GM21825 (cell line): ENCODE measurements around the gene MUC3A.

Experiments
- ATAC-seq: cut with Tn5 transposase; IDR thresholded peaks from one replicate; pipeline ENCODE4 v1.9.1; 2021; ENCODE audit warnings: mild to moderate bottlenecking, moderate library complexity; ENCODE audit not compliant: unreplicated experiment

MUC3A gene

DNA sequence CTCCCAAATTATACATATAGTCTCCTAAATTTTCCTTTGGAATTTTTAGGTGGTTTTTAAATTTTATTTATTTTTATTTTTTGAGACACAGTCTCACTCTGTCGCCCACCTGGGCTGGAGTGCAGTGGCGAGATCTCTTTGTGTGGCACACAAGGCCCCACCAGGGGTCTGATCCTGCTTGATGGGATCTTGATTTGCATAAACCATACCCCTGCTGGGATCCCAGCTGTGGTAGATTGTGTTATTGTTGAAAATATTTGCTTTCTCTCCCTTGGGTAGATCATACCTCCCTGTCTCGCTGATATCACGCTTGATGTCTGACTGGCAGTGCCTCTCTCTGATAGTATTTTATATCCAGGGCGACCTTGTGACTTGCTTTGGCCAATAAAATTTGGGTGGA is 5.6 kb upstream of the MUC3A start:
- ATAC-seq = no peak

DNA sequence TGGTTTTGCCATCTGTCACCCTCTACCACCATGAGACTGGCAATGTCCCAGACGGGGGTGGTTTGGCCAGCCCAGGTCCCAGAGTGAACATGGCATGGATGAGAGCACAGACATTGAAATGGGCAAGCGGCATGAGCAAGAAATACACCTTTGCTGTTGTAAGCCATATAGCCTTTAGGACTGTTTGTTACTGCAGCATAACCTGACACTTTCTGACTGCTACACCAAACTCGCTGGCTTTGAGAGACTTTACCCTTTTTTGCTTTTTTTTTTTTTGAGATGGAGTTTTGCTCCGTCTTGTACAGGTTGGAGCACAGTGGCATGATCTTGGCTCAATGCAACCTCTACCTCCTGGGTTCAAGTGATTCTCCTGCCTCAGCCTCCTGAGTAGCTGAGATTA is 5.2 kb upstream of the MUC3A start:
- ATAC-seq = no peak

DNA sequence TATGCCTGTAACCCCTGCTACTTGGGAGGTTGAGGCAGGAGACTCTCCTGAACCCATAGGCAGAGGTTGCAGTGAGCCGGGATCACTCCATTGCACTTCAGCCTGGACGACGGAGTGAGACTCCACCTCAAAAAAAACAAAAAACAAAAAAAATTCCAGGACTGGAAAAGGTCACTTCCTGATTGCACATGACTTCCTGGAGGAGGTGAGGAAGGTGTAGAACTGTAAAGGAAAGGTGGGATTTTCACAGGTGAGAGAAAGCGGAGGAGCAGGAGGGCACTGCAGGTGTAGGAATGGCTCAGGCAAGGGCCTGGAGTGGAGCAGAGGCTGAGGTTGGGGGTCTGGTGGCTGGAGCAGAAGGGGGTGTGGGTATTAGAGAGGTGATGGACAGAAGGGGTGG is 3.2 kb upstream of the MUC3A start:
- no peak for ATAC-seq

DNA sequence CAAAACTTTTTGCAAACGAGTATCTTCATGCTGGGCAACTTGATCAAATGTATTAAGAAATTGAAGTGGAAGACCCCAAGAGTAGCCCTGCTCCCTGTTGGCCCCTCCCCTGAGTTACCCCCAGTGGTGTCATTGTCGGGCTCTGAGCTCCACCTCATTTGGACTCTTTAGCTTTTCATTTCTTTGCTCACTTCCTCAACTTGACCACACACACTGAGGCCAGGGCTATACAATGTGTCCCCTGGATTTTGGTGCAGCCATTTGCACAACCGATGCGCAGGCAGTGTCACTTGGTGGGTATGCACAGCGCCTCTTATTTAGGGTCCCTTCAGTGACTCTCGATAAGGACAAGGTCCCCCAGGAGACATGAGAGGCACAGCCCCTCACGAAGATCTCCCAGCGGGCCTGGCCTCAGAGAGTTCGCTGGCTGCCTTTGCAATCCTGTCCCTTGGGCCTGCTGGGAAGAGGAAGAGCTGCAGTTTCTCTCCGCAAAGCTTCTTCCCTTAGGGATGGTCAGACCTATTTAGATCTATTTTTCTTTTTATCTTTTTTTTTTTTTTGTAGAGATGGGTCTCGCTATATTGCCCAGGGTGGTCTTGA is 2.5 kb upstream of the MUC3A start:
- ATAC-seq = no peak

DNA sequence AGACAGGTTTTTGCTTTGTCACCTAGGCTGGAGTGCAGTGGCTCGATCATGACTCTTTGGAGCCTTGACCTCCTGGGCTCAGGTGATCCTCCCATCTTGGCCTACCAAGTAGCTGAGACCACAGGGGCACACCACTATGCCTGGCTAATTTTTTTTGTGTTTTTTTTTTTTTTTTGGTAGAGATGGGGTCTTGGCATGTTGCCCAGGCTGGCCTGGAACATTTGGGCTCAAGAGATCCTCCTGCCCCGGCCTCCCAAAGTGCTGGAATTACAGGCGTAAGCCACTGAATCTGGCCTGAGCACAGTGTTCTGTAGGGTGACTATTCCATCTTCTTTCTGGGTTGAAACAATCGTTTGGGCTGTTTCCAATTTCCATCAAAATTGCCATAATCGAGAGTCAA is 1.5 kb upstream of the MUC3A start:
- no peak for ATAC-seq

DNA sequence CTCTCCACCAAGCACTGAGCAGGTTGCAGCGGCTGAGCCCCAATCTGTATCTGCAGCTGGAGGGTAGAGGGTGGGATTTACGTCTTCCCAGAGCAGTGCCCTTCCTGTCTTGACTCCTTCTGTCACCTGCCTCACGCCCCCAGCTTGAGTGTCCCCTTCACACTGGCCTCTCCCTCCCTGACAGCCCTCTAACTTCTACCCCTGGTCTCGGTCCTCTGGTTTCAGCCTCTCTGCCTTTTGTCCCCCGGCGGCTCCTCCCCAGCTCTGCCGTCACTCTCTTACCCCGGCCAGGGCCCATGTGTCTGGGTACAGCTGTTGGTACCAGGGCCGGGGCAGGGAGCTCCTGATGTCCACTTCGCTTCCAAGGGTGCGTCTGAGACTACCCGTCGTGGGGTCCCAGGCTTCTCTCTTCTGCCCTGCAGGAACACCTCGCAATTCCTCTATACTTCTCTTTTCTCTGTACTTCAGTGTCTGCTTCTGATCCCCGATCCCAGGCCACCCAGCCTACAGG is 654 bp downstream of the MUC3A start:
- ATAC-seq = no peak

DNA sequence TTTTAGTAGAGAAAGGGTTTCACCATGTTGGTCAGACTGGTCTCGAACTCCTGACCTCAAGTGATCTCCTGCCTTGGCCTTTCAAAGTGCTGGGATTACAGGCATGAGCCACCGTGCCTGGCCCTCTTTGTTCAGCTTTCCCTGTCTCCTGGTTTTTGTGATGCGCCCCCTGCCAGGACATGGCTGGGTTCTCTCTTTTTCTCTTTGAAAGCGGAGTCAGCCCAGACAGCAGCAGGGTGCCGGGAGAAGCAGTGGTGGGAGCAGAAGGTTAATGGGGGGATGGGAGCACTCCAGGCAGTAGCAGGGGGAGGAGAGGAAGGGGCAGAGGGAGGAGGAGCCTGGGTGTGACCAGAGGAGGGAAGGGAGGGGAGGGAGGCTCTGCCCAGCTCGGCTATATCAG is 1.8 kb downstream of the MUC3A start:
- ATAC-seq = no peak

DNA sequence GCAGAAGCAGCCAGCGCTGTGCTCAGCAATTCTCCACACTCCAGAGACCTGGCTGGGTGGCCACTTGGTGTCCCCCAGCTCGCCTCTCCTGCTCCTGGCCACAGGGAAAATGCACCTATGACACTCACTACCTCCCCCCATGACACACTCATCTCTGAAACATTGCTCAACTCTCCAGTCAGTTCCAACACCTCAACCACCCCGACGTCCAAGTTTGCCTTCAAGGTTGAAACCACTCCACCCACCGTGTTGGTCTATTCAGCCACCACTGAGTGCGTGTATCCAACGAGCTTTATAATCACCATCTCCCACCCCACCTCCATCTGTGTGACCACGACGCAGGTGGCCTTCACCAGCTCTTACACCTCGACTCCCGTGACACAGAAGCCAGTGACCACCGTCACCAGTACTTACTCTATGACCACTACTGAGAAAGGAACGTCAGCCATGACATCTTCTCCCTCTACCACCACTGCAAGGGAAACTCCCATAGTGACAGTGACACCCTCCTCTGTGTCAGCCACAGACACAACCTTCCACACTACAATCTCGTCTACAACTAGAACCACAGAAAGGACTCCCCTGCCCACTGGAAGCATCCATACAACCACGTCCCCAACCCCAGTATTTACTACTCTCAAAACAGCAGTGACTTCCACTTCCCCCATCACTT is 2.7 kb downstream of the MUC3A start:
- ATAC-seq = no peak

DNA sequence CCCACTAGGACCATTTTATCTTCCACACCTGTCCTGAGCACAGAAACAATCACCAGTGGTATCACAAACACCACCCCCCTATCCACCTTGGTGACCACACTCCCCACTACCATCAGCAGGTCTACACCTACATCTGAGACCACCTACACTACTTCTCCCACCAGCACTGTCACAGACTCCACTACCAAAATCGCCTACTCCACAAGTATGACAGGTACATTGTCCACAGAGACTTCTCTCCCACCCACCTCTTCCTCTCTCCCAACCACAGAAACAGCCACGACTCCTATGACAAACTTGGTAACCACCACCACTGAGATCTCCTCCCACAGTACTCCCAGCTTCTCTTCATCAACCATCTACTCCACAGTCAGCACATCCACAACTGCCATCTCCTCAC is 3.3 kb downstream of the MUC3A start:
- ATAC-seq = no peak

DNA sequence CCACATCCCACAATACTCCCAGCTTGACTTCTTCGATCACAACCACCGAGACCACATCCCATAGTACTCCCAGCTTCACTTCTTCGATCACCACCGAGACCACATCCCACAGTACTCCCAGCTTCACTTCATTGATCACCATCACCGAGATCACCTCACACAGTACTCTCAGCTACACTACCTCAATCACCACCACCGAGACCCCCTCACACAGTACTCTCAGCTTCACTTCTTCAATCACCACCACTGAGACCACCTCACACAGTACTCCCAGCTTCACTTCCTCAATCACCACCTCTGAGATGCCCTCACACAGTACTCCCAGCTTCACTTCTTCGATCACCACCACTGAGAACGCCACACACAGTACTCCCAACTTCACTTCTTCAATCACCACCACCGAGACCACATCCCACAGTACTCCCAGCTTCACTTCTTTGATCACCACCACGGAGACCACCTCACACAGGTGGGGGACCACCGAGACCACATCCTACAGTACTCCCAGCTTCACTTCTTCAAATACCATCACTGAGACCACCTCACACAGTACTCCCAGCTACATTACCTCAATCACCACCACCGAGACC is 8.6 kb downstream of the MUC3A start:
- ATAC-seq = no peak

DNA sequence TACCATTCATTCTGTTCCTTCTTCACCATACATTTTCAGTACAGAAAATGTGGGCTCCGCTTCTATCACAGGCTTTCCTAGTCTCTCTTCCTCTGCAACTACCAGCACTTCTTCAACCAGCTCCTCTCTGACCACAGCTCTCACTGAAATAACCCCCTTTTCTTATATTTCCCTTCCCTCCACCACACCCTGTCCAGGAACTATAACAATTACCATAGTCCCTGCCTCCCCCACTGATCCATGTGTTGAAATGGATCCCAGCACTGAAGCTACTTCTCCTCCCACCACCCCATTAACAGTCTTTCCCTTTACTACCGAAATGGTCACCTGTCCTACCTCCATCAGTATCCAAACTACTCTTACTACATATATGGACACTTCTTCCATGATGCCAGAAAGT is 10.6 kb downstream of the MUC3A start:
- ATAC-seq = no peak

DNA sequence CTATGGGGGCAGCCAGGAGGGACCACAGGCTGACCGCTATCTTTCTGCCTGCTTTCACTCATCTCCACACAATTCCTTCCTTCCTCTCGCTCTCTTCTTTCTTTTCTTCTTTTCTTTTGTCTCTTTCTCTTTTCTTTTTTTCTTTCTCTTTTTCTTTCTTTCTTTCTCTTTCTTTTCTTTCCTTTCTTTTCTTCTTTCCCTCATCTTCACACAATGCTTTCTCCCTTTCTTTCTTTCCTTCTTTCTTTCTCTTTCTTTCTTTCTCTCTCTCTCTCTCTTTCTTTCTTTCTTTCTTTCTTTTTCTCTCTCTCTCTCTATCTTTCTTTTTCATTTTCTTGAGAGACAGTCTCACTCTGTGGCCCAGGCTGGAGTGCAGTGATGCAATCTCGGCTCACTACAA is 13.2 kb downstream of the MUC3A start:
- ATAC-seq = no peak

DNA sequence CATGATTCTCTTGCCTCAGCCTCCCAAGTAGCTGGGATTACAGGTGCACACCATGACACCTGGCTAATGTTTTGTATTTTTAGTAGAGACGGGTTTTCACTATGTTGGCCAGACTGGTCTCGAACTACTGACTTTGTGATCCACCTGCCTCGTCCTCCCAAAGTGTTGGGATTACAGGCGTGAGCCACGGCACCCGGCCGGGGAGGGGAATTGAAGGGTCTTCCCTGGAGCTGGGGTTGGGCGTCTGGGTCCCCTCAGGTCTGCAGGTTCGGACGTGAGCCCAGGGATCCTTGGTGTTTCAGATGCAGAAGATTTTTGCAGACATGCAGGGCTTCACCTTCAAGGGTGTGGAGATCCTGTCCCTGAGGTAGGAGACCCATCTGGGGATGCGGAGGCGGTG is 14.1 kb downstream of the MUC3A start:
- no peak for ATAC-seq

DNA sequence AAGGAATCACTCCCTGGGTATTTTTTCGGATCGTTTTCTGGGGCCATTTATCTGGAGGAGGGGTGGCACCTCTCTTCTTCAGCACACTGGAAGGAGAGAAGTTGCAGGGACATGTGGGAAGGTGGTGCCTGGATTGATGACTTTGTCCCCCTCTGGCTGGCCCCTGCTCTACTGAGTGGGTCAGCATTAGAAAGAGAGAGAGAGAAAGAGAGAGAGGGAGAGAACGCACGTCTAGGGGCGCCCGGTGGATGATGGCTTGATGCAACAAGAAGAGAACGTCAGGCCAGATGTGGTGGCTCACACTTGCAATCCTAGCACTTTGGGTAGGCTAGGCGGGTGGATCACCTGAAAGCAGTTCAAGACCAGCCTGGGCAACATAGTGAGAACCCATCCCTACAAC is 14.5 kb downstream of the MUC3A start:
- ATAC-seq = no peak

DNA sequence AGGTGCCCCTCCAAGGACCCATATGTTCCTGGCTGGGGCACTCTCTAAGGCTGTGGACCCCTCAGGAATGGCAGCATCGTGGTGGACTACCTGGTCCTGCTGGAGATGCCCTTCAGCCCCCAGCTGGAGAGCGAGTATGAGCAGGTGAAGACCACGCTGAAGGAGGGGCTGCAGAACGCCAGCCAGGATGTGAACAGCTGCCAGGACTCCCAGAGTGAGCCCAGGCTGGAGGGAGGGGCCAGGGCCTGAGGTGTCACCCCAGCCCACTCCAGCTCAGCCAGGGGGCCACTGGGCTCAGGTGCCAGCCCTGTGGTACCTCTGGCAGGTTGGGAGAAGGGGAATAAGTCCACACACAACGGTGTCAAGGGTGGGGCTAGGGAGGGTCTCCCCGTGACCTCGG is 15.3 kb downstream of the MUC3A start:
- ATAC-seq = no peak

DNA sequence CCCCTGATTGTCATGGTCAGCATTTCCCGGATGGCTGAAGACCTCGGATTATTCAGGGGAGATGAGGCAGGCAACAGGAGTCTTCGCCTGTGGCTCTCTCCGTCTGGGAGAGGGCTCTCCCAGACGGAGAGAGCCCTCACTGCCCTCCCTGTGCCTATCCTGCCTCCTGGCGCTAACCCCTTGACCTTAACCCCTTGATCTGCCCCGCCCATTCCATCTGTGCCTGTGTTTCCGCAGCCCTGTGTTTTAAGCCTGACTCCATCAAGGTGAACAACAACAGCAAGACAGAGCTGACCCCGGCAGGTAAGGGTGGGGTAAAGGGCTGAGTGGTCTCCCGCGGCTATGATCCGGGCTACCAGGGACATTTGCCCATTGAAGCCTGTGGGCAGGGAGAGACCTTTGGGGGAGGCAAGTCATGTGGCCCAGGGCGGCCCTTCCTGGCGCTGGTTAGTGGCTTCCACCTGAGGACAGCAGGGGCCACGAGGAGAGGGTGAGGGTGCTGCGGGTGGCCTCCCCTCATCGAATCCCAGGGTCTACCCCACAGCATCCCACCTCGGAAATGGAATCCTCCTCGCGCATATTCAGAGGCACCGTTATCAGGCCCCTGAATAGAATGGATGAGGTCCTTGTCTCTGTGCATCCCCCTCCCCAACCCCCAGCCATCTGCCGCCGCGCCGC is 15.8 kb downstream of the MUC3A start:
- ATAC-seq = no peak

DNA sequence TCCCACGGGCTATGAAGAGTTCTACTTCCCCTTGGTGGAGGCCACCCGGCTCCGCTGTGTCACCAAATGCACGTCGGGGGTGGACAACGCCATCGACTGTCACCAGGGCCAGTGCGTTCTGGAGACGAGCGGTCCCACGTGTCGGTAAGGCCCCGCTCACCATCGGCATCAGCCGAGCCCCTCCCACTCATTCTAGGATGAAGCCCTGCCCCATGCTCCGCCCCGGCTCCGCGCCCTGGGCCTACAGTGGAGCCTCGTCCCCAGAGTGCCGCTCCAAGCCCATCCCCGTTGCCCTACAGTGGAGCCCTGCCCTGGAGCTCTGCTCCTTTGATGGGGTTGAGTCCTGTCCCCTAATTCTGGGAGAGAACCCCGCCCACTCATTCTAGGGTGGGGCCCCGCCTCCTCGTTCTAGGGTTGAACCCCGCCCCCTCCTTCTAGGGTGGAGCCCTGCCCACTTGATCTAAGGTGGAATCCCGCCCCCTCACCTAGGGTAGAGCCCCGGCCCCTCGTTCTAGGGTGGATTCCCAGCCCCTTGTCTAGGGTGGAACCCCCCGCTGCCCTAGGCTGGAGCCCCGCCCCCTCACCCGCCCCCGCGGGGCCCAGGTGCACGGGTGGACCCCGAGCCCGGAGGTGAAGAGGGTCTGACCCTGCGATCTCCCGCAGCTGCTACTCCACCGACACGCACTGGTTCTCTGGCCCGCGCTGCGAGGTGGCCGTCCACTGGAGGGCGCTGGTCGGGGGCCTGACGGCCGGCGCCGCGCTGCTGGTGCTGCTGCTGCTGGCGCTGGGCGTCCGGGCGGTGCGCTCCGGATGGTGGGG is 16.6 kb downstream of the MUC3A start:
- ATAC-seq = peak; percentile 56

DNA sequence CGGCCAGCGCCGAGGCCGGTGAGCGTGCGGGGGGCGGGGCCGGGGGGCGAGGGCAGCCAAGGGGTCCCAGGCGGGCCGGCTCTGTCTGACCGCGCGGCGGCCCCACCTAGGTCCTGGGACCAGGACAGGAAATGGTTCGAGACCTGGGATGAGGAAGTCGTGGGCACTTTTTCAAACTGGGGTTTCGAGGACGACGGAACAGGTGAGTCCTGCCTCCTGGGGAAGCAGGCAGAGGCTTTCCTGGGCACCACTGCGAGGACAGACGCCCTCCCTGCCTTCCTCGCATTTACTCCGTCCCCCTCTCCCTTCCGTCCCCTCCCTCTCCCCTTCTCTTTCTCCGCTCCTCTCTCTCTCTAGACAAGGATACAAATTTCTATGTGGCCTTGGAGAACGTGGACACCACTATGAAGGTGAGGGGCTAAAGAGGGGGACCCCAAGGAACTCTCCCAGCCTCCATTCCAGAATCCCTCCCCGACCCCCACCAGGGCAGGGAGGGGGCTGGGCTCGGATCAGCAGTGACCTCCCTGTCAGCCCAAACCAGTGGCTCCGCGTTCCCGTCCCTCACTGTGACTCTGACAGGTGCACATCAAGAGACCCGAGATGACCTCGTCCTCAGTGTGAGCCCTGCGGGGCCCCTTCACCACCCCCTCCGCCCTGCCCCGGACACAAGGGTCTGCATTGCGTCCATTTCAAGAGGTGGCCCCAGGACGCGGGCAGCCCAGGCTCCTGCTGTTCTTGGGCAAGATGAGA is 17.4 kb downstream of the MUC3A start:
- ATAC-seq = no peak

DNA sequence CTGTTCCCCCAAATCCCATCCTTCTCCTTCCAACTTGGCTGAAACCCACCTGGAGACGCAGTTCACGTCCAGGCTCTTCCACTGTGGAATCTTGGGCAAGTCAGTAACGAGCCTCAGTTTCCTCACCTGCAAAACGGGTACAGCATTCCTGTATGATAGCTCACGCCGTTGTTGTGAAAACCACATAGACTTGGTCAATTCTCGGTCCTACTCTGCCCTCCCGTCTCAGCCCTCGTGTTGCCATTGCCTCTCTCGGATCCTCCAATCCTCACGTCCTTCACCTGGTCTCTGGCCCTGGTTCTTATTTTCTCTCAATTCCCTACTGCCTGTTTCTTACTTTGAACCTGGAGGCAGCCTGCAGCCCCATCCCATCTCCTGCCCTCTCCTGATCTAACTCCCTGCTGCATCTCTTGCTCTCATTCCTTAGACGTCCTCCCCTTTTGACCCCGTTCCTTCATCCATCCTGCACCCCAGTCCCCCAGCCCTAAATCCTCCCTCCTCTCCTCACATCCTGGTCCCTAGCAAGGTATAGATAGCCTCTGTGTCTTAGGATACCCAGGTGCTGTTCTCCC is 18.0 kb downstream of the MUC3A start:
- ATAC-seq = no peak

DNA sequence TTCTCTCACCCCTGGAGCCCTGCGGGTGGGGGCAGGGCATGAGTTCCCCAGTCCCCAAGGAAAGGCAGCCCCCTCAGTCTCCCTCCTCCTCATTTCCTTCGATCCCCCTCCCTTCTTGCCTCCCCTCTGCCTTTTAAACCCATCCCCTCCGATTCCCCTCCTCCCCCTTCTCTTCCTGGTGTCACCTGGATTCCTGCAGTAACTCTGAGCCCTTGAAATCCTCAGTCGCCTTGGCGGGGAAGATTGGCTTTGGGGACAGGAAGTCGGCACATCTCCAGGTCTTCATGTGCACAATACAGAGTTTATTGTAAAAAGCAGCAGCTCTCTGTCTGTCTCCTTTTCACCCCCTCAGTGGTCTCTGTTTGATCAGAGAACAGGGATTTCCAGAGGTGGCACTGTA is 18.7 kb downstream of the MUC3A start:
- no peak for ATAC-seq
